ENCODE results near the gene NUAK1.

Gene NUAK1

DNA sequence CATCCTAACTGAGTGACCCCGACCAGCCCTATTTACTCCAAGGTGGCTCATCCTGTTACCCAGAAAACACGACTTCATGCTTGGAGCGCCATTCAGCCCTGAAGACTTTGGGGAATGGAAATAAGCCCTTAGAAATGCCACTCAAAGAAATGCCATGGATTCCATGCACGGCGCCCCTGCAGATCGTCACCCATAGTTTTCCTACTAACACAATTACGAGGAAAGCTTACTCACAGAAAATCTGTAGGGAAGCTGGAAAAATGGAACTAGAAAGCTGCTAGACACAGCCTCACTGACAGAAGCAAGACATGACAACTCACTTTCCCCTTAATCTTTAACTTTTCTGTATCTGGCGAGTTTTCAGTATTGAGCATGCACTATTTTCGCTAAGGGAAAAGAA lies 19.5 kb downstream of the NUAK1 start:
- DNase-seq (ENCODE audit: low read depth, low spot score) = no peak
- no peak overlapping the region for H3K4me3 ChIP-seq (ENCODE audit: low read depth, low read length)
- ChIA-PET CTCF (interaction anchor here (0.8 to 3.2 kb wide), 3 partner anchors 12 to 17 kb away, joined by 3 to 15 read pairs (median 13); no protein-coding TSS in a partner anchor), POLR2A (interaction anchor here (0.9 kb wide), 1 partner anchor 8 kb away, joined by 3 read pairs; no protein-coding TSS in a partner anchor)
- TF ChIP-seq, protein P1, sequence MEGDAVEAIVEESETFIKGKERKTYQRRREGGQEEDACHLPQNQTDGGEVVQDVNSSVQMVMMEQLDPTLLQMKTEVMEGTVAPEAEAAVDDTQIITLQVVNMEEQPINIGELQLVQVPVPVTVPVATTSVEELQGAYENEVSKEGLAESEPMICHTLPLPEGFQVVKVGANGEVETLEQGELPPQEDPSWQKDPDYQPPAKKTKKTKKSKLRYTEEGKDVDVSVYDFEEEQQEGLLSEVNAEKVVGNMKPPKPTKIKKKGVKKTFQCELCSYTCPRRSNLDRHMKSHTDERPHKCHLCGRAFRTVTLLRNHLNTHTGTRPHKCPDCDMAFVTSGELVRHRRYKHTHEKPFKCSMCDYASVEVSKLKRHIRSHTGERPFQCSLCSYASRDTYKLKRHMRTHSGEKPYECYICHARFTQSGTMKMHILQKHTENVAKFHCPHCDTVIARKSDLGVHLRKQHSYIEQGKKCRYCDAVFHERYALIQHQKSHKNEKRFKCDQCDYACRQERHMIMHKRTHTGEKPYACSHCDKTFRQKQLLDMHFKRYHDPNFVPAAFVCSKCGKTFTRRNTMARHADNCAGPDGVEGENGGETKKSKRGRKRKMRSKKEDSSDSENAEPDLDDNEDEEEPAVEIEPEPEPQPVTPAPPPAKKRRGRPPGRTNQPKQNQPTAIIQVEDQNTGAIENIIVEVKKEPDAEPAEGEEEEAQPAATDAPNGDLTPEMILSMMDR (IDR thresholded peaks at IDR 0.05; ENCODE audit: insufficient read depth, low read length, missing control alignments) = no peak

DNA sequence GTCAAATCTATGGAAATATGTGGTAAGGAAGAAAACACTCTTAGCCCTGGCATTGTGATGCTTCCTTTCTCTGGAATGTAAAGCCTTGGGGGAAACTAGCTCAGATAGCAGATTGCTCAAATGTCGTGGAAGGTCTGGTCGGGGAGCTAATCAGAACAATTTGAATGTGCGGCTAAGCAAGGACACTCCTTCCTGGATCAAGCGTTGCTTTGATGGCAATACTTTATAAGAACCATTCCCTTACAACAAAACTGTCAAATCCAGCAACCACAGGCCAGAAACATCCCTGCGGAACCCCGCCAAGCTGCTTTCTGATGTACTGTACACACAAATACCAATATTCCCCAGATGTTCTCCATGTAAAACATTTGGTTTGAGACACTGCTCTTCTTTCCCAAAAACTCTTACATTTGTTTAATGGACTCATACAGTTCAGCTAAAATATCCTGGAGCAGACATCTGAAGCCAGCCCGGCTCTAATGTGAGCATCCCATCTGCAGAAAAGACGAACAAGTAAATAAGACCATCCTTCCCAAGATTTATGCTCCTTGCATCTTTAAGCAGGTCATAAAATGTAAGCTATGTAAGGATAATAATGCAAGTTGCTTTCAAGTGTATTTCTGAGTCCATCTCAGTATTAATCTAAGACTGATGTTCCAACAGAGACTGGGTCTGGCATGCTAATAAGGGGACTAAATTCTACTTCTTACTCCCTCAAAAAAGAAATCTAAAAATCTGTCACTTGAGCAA lies 20.2 kb downstream of the NUAK1 start:
- ChIA-PET CTCF (interaction anchor here (2.0 to 3.2 kb wide), 2 partner anchors 11 to 17 kb away, joined by 13 to 15 read pairs; no protein-coding TSS in a partner anchor), POLR2A (interaction anchor here (0.9 kb wide), 1 partner anchor 9 kb away, joined by 3 read pairs; no protein-coding TSS in a partner anchor)
- no peak for DNase-seq (ENCODE audit: low read depth, low spot score)
- TF ChIP-seq, protein P1 (IDR thresholded peaks at IDR 0.05; ENCODE audit: insufficient read depth, low read length, missing control alignments) = no peak
- H3K4me3 ChIP-seq (ENCODE audit: low read depth, low read length) = no peak overlapping the region

DNA sequence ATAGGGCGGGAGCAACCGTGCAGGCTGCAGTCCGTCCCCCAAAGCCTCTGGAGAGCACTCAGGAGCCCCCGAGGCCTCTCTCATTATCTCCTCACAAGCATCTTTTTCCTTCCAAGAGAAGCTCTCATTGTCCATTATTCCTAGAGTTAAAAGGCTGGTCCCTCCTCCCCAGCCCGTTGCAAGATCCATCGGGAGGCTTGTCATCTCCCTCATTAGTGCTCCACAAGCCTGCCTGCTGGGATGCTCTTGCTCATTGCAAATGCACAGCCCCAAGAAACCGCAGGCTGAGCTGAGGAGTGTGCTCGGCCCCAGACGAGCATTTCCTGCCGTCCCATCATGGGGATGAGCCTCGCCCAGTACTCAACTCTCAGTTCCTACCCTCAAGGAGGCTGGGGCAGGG lies 23.3 kb downstream of the NUAK1 start:
- POLR2A ChIA-PET = interaction anchor here (0.6 kb wide), 1 partner anchor 215 kb away, joined by 3 read pairs; no protein-coding TSS in a partner anchor
- TF ChIP-seq, protein P1 (IDR thresholded peaks at IDR 0.05; ENCODE audit: insufficient read depth, low read length, missing control alignments) = no peak
- H3K4me3 ChIP-seq (ENCODE audit: low read depth, low read length) = no peak overlapping the region
- DNase-seq (ENCODE audit: low read depth, low spot score) = no peak
- CTCF ChIA-PET = interaction anchor here (0.9 to 1.5 kb wide), 3 partner anchors 21 to 409 kb away, joined by 3 to 4 read pairs (median 3); no protein-coding TSS in a partner anchor

DNA sequence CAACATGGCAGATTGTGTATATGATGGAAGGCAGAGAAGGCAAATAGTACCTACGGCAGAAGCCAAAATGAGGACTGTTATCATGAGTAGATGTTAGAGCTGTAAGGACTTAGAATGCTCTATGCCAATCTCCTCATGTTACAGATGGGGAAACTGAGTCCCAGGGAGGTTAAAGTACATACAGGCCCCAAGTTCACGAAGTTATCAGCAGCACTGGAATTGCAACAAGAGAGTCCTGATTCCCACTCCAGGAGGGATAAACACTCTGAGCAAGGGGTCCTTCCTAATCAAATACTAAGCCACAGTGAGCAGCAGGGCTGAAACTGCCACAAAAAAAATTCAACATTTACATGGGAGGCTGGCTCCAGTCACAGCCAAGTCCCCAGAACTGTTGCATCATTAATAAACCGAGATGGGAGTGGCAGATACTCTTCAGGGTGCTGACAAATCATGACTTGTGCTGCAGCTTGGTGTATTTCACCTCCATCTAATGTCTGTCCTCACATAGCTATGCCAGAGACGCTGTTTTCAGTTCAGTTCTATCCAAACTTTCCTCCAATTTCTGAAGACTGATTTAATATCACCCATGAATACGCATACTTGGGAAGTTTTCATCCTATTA lies 24.2 kb downstream of the NUAK1 start:
- POLR2A ChIA-PET = no interaction called here
- CTCF ChIA-PET = interaction anchor here (0.9 to 1.0 kb wide), 2 partner anchors 22 to 408 kb away, joined by 3 read pairs; no protein-coding TSS in a partner anchor
- DNase-seq (ENCODE audit: low read depth, low spot score) = no peak
- no peak overlapping the region for H3K4me3 ChIP-seq (ENCODE audit: low read depth, low read length)
- TF ChIP-seq, protein P1 (IDR thresholded peaks at IDR 0.05; ENCODE audit: insufficient read depth, low read length, missing control alignments) = no peak

DNA sequence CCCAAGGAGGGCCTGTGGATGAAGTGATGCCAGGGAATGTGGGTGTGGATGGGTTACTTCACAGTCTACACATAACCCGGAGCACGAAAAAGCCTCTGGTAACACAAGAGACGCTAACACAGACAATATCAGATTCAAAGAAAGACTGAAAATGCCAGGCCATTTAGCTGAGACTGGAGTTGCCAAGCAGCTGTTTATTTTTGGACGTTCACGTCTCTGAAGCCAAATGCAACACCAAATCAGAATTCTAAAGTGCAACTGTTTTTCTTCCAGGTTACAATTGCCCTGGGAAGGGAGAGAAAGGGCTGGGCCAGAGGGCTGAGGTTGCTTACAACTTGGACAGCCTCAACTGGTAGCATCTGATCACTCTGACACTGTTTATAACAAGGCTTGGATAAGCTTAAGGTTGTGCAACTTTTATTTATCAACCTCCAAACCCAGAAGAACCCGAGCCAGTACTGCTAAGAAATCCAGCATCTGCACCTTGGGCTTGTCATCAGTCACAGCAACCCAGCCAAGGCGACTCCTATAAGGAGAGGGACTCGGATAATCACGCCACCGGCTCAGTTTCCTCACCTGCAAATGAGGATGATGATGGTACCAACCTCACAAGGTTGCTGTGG lies 24.8 kb downstream of the NUAK1 start:
- DNase-seq (ENCODE audit: low read depth, low spot score) = no peak
- POLR2A ChIA-PET = interaction anchor here (1.5 kb wide), 1 partner anchor 9 kb away, joined by 4 read pairs; no protein-coding TSS in a partner anchor
- CTCF ChIA-PET = no interaction called here

More for the DNA sequence above, 24.8 kb downstream of the NUAK1 start:
- H3K4me3 ChIP-seq (ENCODE audit: low read depth, low read length) = no peak overlapping the region
- TF ChIP-seq, protein P1 (IDR thresholded peaks at IDR 0.05; ENCODE audit: insufficient read depth, low read length, missing control alignments) = no peak

All from AG04449 (cell line).